Thyroid gland (tissue), 4 donors: ENCODE data around the gene DDX49. TPM values are rescaled to one million over a fixed set of nuclear protein-coding genes. Genes with fewer than 3 reads are reported as not detected.
"Not testable (repeated sequence)": the region's sequence is repeated elsewhere in the genome, so short reads cannot be mapped to it uniquely, and the experiment has no call there.

ENCODE experiments used
- DNase-seq, 2 donors: peaks; one replicate each; pipeline ENCODE4 v3.0.0-alpha.2; 2019
- H3K27ac ChIP-seq, 3 donors: fragments of 200-600 bp; sonication (generic); 1 replicate in 2 of 3; 2 replicates in 1 of 3; pipeline ENCODE4 v1.5.1; 2016 to 2019; ENCODE audit warnings: mild to moderate bottlenecking in 1 of 3, moderate library complexity in 1 of 3
- H3K27me3 ChIP-seq: fragments of 200-600 bp; sonication (generic); one replicate; pipeline ENCODE4 v1.5.1; 2019
- H3K36me3 ChIP-seq, 2 donors: fragments of 200-600 bp; sonication (generic); one replicate each; pipeline ENCODE4 v1.5.1; 2016 to 2019
- H3K4me1 ChIP-seq, 2 donors: fragments of 200-600 bp; sonication (generic); one replicate each; pipeline ENCODE4 v1.5.1; 2017 to 2019
- H3K4me3 ChIP-seq, 3 donors: fragments of 200-600 bp; sonication (generic); replicated peaks in 1 of 3; 1 replicate in 2 of 3; 2 replicates in 1 of 3; pipeline ENCODE4 v1.5.1; 2016; ENCODE audit warnings: mild to moderate bottlenecking in 1 of 3
- H3K9me3 ChIP-seq: fragments of 200-600 bp; sonication (generic); one replicate; pipeline ENCODE4 v1.5.1; 2017
- POLR2A ChIP-seq, 2 donors: fragments of 450-650 bp; IDR thresholded peaks; one replicate each; pipeline ENCODE4 v1.6.1; 2017; ENCODE audit warnings: antibody characterized with exemption in 2 of 2, mild to moderate bottlenecking in 2 of 2, moderate library complexity in 1 of 2
- WGBS, 2 donors: methylation state at CpG; one replicate each; pipeline ENCODE4 v1.1.5; 2017; 5-methylcytosine and 5-hydroxymethylcytosine counted together
- intact Hi-C: fragments of 100-400 bp; cut with DNase I; formaldehyde crosslinking; loops from one replicate; pipeline ENCODE4 v1.15.1; 2023
- total RNA-seq, 4 donors: library from RNA; depleted of rRNA; stranded (reverse); fragments of >200 nt; gene quantifications; one replicate each; pipeline ENCODE4 v1.2.3, GENCODE V29; 2016
- TF ChIP-seq, protein P1 (sequence below), 6 experiments: fragments of 200-600 bp in 3 of 6; fragments of 450-650 bp in 3 of 6; sonication (generic) in 3 of 6; IDR thresholded peaks; one replicate each; pipeline ENCODE4 v1.5.1; 2016 to 2019; ENCODE audit warnings: antibody characterized with exemption in 6 of 6, mild to moderate bottlenecking in 2 of 6, inconsistent platforms in 1 of 6, moderate library complexity in 1 of 6

Gene DDX49
- total RNA-seq, 4 donors from 2014 or later = 33.5 to 63.7 (median 46.0) TPM

GRCh38 chr19:18946918-18947317, 27.4 kb downstream of the DDX49 start:
- Histone ChIP-seq H3K27me3 (no peaks in the 10 kb centered on the region), H3K36me3 (no peaks in the 10 kb centered on the region), H3K9me3 (no peaks in the 10 kb centered on the region), H3K4me3 (no peak overlapping the region), H3K4me1 (no peaks in the 10 kb centered on the region), H3K27ac (no peak overlapping the region)
- intact Hi-C loops = no loop called here
- no peak for TF ChIP-seq POLR2A (IDR thresholded peaks at IDR 0.05)
- TF ChIP-seq, protein P1, sequence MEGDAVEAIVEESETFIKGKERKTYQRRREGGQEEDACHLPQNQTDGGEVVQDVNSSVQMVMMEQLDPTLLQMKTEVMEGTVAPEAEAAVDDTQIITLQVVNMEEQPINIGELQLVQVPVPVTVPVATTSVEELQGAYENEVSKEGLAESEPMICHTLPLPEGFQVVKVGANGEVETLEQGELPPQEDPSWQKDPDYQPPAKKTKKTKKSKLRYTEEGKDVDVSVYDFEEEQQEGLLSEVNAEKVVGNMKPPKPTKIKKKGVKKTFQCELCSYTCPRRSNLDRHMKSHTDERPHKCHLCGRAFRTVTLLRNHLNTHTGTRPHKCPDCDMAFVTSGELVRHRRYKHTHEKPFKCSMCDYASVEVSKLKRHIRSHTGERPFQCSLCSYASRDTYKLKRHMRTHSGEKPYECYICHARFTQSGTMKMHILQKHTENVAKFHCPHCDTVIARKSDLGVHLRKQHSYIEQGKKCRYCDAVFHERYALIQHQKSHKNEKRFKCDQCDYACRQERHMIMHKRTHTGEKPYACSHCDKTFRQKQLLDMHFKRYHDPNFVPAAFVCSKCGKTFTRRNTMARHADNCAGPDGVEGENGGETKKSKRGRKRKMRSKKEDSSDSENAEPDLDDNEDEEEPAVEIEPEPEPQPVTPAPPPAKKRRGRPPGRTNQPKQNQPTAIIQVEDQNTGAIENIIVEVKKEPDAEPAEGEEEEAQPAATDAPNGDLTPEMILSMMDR (IDR thresholded peaks at IDR 0.05) = no peak
- WGBS, 2 donors = 85 to 91% methylated on average over 13 to 14 of the region's 14 CpGs
- DNase-seq = no peak

DNA sequence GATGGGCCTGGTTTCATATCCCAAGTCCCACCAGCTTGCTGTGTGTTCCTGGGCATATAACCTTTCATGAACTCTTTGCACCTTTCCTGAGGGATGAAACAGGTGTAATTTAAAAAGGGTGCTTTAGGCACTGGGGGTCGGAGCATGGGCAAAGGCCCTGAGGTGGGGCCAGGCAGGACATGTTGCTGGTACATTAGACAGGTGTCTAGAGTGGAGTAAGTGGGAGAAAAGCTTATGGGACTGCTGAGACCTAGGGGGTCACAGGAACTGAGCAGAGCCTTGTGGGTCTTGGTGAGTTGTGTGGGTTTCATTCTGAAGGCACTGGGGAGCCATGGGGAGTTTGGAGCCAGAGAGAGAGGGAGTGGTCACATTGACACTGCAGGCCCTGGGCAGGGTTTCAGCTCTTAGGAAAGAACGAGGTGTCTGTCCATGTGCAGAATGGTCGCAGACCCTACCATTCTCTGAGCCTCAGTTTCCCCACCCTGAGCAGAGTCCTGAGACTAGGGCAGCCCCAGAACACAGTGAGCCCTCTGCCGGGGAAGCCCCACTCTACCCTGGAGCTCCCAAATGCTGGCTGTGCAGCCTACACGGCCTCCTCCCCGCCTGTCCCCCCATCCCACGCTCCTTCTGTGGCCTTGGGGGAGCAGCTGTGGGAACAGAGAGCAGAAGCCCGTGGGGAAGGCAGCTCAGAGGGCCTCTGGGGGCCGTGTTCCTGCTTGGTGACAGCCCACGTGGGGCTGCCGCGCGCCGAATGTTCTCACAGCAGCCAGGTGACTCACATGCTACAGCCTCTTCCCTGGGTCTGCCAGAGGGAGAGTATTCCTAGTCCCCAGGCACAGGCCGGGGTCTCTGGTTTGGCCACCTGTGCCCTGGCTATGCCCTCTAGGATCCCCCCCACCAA, 28.8 kb downstream of the DDX49 start:
- Histone ChIP-seq H3K4me1 (no peaks in the 10 kb centered on the region), H3K27me3 (no peaks in the 10 kb centered on the region), H3K4me3 (no peak overlapping the region), H3K27ac (no peak overlapping the region), H3K9me3 (no peaks in the 10 kb centered on the region), H3K36me3 (no peaks in the 10 kb centered on the region)
- no peak for DNase-seq
- WGBS, 2 donors = 84 to 89% methylated on average over 7 to 13 of the region's 15 CpGs
- intact Hi-C loops = no loop called here
- TF ChIP-seq POLR2A (IDR thresholded peaks at IDR 0.05) = no peak
- TF ChIP-seq, protein P1 (IDR thresholded peaks at IDR 0.05) = no peak

DNA sequence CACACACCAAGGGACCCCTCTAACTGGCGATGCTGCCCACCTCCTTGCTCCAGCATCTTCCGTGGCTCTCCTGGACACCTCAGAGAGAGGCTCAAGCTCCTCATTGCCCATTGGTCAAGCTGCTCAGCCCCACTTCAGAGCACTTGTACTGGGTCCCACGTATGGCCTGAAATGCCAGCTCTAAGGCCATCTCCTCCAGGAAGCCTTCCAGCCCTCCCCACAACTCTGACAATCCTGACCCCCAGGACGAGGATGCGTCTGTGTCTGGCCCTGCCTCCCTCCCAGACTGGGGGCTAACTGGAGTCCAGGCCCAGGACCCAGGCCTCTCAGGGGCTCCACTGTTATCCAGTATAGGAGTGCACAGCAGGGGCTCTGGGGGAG, 29.5 kb downstream of the DDX49 start:
- H3K4me1 ChIP-seq = no peaks in the 10 kb centered on the region
- no peaks in the 10 kb centered on the region for H3K9me3 ChIP-seq
- TF ChIP-seq, protein P1 (IDR thresholded peaks at IDR 0.05) = no peak
- TF ChIP-seq POLR2A (IDR thresholded peaks at IDR 0.05) = no peak
- WGBS, 2 donors = 88 to 89% methylated on average over 4 to 5 of the region's 5 CpGs
- no peaks in the 10 kb centered on the region for H3K36me3 ChIP-seq
- H3K27ac ChIP-seq = no peak overlapping the region
- no peak for DNase-seq
- H3K4me3 ChIP-seq = no peak overlapping the region
- intact Hi-C loops = no loop called here
- no peaks in the 10 kb centered on the region for H3K27me3 ChIP-seq

DNA sequence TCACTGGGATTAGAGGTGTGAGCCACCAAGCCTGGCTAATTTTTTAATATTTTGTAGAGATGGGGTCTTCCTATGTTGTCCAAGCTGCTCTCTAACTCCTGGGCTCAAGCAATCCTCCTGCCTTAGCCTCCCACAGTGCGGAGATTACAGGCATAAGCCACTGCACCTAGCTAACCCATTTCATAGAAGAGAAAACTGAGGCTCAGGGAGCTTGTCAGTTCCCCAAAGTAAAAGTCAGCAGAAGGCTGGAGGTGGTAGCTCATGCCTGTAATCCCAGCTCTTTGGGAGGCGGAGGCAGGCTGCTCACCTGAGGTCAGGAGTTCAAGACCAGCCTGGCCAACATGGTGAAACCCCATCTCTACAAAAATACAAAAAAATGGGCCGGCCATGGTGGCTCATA, 30.3 kb downstream of the DDX49 start:
- Histone ChIP-seq H3K27ac (no peak overlapping the region), H3K4me1 (no peaks in the 10 kb centered on the region), H3K4me3 (no peak overlapping the region), H3K36me3 (no peaks in the 10 kb centered on the region), H3K27me3 (no peaks in the 10 kb centered on the region), H3K9me3 (no peaks in the 10 kb centered on the region)
- WGBS, 2 donors = 93 to 97% methylated on average over 3 of the region's 3 CpGs
- DNase-seq = no peak
- TF ChIP-seq, protein P1 (IDR thresholded peaks at IDR 0.05) = no peak
- TF ChIP-seq POLR2A (IDR thresholded peaks at IDR 0.05) = no peak
- intact Hi-C loops = no loop called here

GRCh38 chr19:18951721-18952281, 32.3 kb downstream of the DDX49 start:
- 89 to 95% methylated on average over 7 of the region's 7 CpGs for WGBS, 2 donors
- no peak for DNase-seq
- no peak overlapping the region for H3K27ac ChIP-seq
- H3K36me3 ChIP-seq = no peaks in the 10 kb centered on the region
- intact Hi-C loops = no loop called here
- no peaks in the 10 kb centered on the region for H3K9me3 ChIP-seq
- H3K4me1 ChIP-seq = no peaks in the 10 kb centered on the region
- H3K27me3 ChIP-seq = no peaks in the 10 kb centered on the region
- TF ChIP-seq POLR2A (IDR thresholded peaks at IDR 0.05) = no peak
- TF ChIP-seq, protein P1 (IDR thresholded peaks at IDR 0.05) = no peak
- no peak overlapping the region for H3K4me3 ChIP-seq

DNA sequence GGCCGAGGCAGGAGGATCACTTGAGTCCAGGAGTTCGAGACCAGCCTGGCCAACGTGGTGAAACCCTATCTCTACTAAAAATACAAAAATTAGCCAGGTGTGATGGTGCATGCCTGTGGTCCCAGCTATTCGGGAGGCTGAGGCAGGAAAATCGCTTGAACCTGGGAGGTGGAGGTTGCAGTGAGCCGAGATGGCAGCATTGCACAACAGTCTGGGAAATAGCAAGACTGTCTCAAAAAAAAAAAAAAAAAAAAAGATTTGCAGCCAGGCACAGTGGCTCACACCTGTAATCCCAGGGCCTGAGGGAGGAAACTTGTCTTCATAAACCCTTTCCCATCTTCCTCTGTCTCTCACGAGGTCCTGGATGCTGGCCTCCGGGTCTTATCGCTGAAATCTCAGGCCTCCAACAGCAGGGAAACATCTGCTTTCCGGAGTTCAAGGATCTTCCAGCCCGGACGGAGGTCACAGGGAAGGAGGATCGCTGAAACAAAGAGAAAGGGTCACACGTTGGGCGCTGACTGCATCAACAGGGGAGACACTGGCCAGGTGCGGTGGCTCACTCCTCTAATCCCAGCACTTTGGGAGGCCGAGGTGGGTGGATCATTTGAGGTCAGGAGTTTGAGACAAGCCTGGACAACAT, 33.0 kb downstream of the DDX49 start:
- H3K36me3 ChIP-seq, H3K4me3 ChIP-seq, H3K27me3 ChIP-seq, DNase-seq, H3K9me3 ChIP-seq, H3K27ac ChIP-seq, H3K4me1 ChIP-seq, intact Hi-C loops: not testable (repeated sequence)
- WGBS, 2 donors = 73 to 74% methylated on average over 16 to 17 of the region's 17 CpGs
